Activated CD4-positive, alpha-beta T cell treated with anti-CD3 and anti-CD28 coated beads, Interleukin-2, amount 50 U/mL, for 48 hours (primary cell): ENCODE results near the gene TRPM2.

Experiments used
- DNase-seq, 2 experiments: peaks; one replicate each; pipeline ENCODE4 v3.0.0-alpha.2; 2020

TRPM2 gene

DNA sequence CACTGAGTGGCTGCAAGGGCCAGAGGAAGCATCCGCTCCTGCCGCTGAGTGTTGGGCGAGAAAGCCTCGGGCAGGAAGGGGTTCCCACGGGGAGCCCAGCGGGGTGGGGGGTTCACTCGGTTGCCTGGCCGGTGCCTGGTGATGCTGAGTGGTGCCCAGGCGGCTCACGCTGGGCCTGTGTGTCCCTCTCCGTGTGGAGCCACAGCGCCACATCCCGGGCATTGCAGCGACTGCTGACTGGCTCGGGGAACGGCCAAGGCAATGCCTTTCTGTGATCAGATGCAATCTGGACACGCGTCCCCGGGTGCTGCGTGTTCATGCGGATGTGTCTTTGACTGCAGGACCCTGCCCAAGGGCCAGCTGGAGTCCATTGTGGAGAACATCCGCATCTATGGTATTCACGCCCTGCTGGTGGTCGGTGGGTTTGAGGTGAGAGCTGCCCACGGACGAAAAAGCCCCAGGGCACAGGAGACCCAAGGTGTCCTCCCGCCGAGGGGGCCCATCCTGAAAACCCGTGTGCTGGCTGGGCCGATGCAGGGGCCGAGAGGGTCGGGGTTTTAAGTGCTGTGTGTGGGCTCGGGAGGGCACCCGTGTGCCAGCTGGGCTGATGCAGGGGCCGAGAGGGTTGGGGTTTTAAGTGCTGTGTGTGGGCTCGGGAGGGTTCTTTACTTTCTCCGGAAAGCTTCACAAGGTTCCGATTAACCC, 30.6 kb upstream of the TRPM2 start:
- no peak for DNase-seq

DNA sequence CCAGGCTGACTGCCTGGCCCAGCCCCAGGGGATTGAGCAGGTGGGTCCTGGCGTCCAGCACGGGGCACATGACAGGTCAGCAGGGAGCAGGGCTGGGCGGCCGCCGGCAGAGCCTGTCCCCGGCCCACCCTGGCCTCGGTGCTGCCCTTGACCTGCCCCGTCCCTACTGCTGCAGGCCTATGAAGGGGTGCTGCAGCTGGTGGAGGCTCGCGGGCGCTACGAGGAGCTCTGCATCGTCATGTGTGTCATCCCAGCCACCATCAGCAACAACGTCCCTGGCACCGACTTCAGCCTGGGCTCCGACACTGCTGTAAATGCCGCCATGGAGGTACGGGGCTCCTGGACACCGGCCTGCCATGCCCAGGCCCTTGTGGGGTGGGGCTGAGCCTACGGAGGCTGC, 29.8 kb upstream of the TRPM2 start:
- DNase-seq: no peak

DNA sequence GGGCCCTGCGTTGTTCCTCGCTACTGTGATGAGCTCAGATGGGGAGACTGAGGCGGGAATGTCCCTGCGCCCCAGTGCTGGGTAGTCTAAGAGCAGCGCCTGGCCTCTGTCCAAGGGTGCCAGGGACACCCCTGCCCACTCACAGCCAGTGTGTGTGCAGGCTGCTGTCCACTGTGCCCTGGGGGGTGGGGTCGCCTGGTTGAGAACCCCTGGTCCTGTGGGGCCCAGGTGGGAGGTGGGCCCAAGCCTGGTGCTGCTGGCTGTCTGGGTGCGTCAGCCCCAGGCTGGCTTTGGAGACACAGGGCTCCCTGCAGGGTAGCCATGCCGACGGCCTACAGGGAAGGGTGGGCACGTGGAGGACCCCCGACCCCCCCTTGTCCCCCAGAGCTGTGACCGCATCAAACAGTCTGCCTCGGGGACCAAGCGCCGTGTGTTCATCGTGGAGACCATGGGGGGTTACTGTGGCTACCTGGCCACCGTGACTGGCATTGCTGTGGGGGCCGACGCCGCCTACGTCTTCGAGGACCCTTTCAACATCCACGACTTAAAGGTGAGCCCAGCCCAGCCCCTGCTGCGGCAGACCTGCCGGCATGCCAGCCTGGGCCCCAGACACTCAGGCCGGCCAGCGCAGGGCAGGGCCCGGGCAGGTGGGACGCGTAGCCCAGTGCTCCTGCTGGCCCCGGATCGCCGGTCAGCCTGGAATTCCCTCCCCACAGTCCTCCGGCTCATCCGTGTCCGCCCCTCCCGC, 29.1 kb upstream of the TRPM2 start:
- no peak for DNase-seq

DNA sequence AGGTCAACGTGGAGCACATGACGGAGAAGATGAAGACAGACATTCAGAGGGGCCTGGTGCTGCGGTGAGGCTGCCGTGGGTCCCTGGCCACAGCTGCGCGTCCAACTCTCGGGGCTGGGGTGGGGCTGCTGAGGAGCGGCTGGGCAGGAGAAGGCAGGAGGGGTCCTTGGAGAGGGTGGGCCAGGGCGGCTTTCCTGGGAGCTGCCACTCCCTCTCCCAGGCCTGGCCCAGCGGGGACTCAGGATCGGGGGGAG, 28.6 kb upstream of the TRPM2 start:
- DNase-seq: no peak

DNA sequence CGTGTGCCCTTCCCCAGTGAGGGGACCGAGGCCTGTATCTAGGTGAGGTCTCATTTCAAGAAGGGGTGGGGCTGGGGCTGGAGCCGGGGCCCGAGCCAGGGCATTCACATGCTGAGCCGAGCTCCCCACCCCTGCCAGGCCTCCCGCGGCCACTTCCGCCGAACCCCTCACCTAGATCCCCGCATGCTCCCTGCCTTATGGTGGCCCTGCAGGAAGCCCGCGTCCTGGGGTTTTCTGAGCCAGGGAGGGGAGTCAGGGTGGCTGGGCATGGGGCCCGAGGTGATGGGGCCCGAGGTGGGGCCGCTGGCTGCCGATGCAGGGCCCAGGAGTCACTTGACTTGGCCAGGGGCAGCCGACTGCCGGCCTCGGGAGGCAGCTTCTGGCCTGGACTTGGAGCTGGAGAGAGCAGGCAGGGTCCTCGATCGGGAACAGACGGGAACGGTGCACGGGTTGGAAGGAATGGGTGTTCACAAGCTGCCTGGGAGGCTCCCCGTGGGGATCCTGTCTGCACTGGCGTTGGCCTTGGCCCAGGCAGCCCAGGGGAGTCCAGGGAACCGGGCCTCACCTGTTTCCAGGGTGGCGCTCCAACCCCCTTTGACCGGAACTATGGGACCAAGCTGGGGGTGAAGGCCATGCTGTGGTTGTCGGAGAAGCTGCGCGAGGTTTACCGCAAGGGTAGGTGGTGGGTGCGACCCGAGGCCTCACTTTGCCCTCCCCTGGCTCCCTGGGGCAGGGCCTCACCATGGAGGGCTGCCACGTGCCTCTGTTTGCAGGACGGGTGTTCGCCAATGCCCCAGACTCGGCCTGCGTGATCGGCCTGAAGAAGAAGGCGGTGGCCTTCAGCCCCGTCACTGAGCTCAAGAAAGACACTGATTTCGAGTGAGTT, 27.8 kb upstream of the TRPM2 start:
- DNase-seq: no peak

DNA sequence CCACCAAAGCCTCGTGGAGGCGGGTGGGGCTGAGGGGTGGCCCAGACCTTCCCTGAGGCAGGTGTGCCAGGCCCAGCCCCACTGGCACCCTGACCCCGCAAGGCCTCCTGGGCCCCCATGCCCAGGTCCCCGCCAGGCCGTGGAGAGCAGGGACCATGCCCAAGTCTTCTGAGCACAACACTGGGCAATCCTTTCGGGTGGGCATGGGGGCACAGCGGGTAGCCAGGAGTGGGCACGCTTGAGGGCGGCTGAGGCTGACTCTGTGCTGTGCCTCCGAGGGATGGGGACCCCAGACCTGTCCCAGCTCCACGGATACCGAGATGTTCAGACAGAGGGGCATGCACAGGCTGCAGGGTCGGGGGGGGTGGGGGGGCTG, 27.2 kb upstream of the TRPM2 start:
- no peak for DNase-seq

DNA sequence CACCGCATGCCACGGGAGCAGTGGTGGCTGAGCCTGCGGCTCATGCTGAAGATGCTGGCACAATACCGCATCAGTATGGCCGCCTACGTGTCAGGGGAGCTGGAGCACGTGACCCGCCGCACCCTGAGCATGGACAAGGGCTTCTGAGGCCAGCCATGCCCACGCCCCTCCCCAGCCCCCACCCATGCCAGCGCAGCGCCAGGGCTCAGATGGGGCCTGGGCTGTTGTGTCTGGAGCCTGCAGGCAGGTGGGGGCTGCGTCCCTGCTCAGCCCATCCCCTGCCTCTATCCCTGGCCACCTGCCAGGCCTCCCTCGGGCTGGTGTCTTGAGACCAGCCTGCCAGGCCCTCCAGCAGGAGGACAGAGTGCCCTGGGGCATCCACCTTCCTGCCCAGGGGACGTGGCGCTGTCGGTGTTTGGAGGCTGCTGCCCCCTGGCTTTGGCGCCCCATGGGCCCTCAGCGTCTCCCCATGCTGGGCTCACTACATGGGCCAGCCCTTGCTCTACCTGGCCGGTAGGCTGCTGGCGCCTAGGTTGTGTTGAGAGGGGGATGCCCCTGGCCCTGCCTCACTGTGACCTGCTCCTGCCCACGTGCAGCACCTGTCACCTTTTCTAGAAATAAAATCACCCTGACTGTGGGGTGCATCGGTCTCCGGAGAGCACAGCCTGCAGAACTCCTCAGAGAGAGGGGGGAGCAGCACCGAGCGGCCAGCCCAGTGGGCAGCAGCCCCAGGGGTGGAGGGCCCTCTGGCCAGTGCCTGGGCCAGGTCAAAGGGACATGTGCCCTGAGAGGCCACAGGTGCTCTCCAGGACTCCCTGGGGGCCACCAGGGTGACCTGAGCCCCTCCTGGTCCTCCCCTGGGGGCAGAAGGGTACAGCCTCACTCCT, 26.5 kb upstream of the TRPM2 start:
- no peak for DNase-seq

DNA sequence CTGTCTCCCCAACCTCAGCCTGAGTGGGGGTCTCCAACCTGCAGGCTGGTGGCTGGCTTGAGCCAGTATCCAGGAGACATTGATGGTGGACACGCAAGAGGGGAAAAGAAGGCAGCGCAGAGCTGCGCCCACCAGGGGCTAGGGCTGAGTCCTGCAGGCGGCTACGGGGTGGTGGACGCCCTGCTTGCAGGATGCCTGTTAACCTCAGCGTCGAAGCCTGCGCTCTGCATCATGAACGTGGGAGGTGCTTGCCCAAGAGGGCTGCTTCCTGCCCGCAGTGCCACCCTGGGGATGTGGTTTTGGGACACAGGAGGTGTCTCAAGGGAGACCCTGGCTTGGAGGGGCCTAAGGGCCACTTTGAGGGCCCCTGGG, 25.8 kb upstream of the TRPM2 start:
- no peak for DNase-seq

DNA sequence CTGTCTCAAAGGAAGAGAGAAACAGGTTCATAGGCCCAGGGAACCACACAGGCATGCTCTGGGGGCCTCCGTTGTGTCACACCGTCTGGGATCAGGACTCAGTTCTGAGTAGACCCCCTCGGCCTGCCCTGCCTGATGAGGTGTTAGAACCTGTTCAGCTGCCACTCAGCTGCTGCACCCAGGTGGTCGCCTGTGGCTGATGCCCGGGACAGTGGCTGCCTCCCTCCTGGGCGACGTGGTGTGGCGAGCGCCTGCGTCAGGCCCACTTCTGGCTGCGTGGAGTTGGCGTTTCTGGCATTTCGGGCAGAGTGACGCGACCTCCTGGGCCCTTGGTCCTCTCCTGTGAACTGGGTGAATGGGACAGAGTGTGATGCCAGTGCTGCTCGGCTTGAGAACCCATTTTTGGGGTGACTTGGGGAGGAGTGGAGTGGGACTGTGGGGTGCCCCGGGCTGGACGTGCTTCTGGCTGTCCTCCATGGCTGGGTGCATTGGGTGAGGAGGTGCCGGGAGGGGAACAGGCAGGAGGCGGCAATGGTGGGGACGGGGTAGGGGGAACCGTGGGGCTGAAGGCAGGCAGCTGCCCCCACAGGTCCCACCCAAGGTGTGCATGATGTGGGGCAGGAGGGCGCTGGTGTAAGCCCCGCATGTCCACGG, 25.1 kb upstream of the TRPM2 start:
- DNase-seq: no peak

DNA sequence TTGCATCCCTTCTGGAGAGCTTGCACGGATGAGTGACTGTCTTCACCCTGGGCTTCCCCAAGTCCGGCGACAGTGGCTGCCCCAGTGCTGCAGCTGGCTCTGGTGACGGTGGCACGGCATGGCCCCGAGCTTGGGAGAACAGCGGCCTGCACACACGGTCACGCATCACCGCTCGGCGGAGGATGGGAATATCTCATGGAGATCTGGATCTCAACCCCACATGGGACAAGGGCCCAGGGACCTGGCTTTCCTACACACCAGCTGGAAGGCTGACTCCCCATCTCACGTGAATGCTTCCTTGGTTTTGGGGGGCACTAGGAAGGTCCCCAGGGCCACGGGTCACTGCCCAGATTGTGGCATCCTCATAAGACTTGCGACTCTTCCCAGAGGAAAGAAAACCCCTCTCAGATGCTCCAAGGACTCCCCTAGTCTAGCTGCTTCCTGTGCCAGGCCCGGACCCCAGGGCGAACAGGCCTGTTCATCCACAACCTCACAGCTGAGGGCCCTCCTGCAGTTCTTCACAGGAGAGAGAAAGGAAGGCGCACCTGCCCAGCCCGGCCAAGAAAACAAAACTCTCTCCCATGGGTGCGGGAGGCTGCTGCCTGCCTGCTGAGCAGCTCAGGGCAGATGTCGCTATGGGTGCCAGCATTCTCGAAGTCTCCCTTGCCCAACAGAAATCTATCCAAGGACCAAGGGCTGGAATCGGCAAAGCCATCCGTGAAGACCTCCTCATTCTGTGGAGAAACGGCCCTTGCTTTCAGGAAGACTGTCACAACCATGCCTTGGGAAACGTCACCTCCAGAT, 24.1 kb upstream of the TRPM2 start:
- DNase-seq: no peak

DNA sequence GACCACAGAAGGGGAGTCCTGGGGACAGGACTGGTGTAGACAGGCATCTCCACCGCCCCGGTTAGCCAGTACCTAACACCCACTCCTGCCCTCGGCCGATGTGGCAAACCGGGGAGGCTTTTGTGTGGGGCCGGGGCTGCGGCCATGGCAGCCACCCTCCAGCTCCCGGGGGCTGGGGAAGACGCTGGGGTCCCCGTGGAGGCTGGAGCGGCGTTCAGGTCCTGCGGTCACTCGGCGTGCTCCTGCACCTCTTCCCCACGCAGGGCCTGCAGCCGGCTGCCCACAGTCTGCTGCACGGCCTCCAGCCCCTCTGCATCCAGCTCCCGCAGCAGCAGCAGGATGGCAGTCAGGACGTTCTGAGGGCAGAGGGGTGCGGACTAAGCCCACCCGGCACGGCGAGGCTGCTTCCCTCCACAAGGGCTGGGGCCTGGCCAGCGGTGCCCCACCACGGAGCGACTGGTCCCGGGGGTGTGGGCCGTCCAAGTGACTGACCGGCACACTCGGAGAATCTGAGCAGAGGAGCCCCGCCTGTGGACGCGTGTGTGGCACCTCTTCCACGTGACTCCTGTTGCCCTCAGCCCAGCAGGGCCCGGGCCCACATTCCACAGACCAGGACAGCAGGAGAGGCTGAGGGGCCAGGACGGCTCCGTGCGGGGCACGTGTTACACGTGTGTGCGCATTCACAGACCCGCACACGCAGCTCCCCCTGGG, 23.3 kb upstream of the TRPM2 start:
- no peak for DNase-seq

DNA sequence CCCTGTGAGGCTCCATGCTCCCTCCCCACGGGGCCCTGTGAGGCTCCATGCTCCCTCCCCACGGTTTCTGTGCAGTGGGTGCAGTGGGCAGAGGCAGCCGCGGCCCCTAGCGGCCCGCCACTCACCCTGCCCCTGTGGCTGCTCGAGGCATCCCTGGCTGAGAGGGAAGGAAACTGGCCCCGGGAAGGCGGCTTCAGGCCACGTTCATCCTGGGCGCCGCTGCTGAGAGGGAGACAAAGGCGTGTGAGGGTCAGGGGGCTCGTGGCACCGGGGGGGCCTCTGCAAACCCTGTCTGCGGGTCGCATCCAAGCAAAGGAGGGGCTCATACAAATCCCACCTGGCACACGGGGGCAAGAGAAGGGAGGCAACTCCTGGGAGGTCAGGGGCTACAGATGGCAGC, 22.7 kb upstream of the TRPM2 start:
- no peak for DNase-seq

DNA sequence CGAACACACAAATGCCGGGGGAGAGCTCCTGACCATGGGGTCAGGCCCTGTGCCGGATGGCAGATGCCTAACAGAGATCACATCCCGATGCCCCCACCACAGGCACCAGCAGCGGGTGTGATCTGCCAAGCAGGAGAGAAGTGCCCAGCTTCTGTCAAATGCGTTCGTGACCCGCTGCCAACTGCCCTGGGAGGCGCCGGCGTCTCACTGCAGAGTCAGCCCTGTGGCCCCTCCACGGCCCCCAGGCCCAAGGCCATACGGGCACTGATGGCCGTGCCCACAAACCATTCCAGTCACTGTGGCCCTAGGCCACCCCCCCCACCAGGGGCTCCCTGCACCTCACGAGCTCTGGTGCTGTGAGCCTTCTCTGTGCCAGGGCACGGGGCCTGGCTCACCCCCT, 22.2 kb upstream of the TRPM2 start:
- DNase-seq: no peak

DNA sequence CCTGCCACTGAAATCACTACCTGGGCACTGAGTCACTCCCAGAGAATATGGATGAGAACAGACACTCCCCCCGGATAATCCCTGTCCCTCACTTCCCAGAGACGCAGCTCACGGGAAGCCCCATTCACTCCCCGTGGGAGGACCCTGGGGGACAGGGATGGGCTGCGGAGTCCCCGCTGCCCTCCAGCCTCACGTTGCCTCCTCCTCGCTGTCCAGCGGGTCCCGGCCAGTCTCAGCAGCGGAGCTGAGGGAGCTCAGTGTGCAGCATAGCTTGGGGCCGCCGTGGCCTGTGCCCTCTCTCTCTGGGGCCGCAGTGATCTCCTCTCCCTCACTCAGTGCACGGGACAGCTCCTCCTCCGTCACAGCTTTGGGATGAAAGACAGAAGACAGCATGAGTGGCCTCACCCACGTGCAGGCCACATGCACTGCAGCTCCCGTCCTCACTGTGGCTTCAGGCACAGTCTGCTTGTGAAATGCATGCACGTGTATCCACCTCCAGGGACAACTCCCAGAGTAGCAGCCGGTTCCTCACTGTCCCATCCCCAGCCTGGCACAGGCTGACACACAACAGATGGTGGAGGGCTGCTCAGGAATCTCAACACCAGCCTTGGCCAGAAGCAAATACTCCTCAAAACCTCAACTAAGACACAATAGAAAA, 21.6 kb upstream of the TRPM2 start:
- no peak for DNase-seq

DNA sequence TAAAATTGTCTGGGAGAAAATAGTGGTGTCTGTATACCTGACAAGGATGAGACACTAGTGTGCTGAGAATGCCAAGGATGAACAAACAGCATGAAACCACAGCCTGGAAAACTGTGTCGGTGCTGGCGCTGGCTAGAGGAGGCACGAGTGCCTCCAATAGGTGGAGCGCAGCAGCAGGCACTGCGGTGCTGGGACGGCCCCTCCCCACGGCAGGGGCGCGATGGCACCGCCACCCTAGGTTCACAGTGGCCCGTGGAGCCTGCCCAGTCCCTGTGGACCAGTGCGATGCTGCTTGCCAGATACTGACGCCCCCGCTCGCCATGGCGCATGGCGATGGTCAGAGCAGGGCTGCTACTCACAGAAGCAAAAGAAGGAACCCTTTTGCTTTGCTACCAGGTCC, 21.0 kb upstream of the TRPM2 start:
- no peak for DNase-seq

DNA sequence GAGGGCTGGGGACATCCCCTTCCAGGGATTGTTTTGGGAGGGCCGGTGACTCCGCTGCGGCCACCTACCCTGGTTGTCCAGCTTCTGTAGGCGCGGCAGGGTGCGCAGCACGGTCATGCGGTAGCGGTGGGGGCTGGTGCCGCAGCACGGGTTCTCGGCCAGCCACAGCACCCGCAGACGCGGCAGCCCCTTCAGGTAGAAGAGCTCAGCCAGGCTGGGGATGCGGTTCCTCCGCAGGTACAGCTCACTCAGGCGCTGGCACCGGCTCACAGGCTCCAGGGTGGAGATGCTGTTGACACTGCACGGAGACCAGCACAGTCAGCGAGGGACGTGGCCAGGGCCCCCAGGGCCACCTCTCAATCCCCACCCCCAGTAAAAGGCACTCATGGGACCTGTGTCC, 20.5 kb upstream of the TRPM2 start:
- no peak for DNase-seq

DNA sequence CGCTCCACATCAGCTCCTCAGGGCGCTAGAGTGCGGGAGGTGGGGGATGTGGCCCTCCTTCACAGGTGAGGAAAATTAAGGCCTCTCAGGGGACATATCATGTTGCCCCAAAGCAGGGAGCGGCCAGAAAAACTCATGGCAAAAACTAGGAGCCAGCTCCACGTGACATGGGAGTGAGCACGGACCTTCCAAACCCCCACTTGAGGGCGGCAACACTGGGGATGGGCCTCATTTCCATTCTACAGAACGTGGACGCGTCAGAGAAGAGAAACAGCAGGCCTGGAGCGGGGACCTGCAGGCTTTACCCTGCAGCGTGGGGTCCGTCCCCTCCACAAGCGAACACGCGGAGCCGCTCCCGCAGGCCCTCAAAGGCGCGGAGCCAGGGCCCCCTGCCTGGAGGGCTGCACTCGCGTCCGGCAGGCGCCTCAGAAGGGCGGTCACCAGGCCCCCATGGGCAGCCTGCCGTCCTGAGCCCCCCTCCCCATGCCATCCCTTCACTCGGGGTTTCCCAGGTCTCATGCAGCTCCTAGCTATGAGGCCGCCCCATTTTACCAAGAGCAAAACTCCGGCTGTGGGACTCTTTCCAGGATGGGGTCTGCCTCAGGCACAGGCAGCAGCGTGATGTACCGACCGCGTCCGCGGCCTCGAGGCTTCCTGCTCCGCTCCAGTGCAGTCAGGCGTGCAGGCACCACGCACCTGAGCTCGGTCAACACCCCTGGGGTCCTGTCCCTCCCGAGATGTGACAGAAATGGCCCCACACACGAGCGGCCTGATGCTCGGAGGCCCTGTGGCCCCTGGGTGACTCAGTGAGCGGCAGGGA, 19.7 kb upstream of the TRPM2 start:
- no peak for DNase-seq

DNA sequence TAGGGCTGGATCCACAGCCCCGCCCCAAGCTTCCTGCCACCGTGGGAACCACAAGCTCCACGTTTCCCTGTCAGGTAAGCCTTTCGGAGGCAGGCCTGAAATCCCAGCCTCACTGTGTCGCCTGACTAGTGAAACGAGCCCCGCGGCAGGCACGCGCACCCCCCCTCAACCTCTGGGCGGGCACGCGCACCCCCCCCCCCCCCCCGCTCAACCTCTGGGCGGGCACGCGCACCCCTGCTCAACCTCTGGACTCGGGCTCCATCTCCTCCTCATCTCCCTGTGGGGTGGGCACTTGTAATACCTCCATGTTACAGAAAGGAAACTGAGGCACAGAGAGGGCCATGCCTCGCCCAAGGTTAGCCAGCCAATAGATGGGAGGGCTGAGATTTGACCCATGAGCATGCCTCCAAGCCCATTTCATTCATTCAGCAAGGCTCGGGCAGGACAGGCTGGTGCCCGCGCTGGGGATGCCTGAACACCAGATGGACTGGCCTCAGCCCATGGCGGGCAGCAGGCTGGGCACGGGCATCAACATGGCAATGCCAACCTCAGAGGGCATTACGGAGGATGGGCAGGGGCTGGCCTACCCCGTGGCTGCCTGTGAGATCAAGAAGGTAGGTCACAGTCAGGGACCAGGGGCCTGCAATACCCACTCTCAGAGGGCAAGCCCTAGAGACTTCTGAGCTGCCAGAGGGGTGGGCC, 18.9 kb upstream of the TRPM2 start:
- DNase-seq: no peak
